Measurements from ENCODE around the gene DIDO1.
"Not testable (repeated sequence)": the region's sequence is repeated elsewhere in the genome, so short reads cannot be mapped to it uniquely, and the experiment has no call there.

DIDO1 gene

DNA sequence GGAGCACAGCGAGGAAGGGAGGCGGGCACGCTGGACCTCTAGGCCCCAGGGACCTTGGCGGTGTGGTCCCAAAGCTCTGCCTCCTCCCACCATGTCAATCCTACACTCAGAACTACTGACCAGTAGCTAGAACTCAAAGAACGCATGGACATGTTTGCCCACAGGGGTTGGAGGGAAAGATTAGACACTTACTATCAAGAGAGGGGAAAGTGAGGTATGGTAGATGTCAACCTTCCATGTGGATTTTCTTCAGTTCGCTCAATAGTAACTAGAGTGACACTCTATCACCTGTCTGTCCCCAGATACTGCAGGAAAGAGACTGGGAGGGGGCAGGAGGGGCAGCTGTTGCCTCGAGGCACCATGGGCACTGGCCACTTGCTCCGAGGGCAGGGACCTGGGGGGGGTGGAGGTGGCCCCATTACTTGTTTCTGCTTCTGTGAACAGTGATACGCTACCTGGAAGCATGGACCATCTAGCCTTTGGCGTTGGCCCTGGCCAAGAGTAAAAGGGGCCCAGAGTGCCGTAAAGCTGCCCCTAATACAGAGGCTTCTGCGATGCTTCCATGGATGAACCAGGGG, 912 bp upstream of the DIDO1 start:
- DNase-seq (ENCODE audit: low read depth), result no peak

DNA sequence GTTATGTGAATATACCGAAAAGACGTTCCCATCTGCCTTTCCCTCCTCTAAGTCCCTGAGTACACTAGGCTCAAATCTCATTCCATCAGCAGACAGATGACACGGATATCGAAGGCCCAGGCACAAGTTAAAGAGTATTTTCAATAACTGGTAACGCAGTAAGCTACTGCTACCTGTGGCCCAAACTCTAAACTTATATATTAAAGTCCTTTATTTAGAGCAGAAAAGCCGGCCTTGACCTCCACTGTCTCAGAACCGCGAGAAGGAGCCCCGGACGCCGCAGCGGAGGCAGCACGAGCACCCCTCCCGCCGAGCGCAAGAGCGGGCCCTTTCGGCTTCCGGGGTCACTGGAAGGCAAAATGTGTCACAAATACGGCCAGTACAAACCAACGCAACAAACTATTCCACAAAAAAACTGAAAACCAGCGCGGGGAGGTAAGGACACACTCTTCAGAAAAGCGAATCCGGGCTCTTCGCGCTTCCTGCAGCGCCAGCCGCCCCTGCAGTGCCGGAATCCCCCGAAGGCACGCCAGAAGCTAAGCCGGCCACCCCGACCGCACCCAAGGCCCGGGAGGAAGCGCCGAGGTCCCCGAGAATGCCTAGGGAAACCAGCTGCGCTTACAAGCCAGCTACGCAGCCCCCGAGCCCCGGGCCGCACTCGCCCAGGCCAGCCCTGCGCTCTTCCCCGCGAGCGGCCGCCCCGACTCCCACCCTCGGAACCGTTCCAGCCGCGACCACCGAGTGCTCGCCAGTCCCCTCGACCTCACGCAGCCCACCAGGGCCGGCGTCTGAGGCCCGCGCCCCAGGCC, 681 bp downstream of the DIDO1 start:
- DNase-seq (ENCODE audit: low read depth), result no peak

DNA sequence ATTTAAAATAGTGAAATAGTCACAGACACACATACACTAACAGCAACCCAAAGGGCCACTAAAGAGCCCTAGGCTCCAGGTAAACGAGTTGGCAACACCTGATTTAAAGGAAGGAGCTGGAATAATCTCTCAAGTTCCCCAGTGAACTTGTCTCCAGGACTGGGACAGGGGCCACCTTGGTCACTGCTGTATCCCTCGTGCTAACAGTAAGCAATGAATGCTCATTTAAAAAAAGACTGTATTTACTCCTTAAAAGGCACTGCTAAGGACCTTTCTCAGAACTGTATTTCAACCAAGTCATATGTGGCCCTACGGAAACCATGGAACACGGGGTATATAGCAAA, 1.3 kb downstream of the DIDO1 start:
- no peak for DNase-seq (ENCODE audit: low read depth)

DNA sequence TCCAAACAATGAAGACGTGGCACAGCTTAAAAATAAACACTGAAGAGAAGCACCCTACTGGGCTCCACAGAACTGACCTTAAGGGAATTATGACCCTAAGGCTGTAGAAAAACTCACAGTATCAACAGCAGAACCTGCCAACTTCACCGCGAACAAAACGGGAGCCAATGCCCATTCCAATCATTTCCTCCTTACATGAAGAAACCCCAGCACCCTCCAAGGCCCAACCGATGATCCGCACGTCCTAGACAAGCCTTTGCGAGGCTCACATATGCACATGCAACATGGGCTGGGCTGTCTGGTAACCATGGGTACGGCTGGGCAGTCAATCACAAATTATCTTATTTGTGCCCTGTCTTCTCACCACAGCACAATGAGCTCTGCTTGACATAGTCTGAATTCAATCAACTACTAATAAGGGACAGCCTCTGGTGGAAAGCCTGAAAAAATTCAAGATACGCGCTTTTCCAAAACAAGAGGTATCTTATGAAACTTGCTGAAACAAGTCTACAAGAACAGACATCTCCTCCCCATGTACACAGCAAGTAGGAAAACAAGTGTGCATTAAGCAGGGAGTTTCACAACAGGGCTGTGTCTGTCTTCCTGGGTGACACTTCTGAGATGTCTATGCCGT, 1.7 kb downstream of the DIDO1 start:
- no peak for DNase-seq (ENCODE audit: low read depth)

DNA sequence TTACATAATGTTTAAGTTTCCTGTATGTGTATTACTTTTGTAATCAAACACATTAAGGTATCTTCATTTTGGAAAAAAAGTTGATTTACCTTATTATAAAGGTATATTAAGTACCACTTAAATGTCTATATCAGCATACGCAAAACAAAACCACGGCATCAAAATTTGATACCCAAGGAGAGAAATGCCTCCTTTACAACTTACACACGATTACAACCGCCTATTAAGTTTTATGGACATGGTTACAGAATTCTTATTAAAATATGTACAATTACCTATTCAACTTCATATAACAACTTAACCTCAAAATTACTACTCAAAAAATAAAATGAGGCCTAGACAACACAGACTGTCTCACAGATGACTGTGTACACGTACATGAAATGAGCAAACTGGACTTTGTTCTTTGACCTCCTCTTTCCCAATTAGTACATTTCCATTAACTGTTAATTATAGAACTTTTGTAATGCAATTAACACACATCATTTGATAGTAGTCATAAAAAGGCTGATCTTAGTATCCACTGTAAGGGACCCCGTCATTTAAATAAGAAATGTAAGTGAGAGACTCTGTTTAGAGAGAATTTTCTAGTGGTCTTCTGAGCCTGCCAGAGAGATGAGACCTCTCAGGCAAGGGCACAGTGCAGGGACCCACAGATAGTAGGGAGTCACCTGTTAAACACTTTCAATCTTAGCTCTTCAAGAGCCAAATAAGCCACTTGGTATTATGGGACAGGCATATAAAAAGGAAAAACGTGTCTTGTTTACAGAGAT, 2.5 kb downstream of the DIDO1 start:
- no peak for DNase-seq (ENCODE audit: low read depth)

DNA sequence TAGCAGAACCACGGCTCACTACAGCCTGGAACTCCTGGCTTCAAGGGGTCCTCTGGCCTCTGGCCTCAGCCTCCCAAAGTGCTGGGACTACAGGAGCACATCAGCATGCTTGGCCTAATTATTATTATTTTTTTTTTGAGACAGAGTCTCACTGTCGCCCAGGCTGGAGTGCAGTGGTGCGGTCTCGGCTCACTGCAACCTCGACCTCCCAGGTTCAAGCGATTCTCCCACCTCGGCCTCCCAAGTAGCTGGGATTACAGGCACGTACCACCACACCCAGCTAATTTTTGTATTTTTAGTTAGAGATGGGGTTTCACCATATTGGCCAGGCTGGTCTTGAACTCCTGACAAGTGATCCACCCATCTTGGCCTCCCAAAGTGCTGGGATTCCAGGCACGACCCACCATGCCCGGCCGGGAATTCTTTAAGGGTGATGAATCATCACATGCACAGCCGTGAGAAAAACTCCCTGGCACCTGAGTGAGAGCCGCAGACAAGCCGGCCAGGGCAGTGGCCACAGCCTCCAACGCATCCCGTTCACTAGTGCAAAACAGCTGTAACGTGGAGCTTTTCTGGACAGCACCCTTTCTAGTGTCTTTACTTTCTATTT, 3.1 kb downstream of the DIDO1 start:
- DNase-seq (ENCODE audit: low read depth), result not testable (repeated sequence)

DNA sequence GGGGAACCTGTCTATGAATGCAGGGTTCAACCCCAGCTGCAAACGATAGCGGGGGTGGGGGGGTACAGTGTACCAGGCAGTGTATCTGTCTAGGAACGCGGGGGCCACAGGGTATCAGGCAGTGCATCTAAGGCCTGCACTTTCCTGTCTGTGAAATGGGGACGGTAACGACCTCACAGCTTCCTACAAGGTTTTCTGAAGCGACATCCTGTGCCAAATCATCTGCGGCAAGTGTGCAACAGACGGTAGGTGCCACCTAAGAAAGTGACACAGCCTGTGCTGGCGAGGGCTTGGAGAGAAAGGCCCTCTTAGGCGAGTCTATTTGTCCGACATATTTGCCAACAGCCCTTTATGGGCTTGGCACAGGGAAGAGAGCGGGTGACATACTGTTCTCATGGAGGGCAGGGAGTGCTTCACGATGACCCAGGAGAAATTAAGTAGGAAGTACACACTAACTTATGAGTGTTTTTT, 3.8 kb downstream of the DIDO1 start:
- peak; percentile 27 for DNase-seq (ENCODE audit: low read depth)

DNA sequence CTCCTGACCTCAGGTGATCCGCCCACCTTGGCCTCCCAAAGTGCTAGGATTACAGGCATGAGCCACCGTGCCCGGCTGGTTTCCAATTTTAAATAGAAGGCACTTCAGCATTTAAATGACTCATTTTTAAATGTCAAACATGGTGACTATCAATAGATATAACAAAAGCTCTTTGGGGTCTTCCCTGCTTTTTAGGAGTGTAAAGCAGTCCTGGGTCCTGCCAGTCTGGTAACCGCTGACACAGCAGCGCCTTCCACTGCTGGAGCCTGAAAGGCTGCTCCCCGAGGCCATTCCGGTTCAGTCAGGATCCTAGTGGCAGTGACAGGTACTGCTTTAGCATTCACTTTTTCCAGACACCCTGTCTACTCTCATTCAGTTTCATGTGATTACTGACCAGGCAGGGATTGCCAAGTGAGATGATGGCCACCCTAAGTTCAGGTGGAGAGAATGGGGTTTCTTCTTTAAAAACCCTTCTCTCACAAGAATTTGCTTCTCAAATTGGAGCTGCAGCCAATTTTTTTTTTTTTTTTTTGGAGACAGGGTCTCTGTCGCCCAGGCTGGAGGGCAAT, 5.1 kb downstream of the DIDO1 start:
- peak; percentile 42 for DNase-seq (ENCODE audit: low read depth)

DNA sequence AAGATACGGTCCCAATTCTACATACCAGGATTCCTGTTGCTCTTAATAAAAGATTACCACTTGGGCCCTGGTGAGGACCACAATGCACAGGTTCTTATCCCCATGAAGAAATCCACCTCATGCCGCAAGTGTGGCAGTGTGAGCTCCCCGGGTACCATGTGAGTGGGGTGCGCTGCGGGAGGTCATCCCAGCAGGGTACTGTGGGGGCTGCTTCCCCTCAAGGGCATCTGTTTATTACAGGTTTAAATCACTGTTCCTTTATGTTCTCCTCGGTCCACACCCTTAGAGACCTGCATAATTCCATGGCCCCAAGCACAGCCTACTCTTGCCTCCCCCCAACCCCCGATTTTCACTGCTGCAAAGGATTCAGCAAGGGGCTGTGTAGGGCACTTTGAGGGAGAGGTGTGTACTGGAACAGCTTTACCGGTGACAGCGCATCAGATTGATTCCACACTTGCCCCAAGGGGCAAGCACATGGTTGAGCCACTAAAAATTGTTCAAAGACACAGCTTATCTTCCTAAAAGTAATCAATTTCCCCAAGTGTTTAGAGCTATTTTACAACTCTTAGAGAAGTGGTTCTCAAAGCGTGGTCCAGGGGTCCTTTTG, 6.2 kb downstream of the DIDO1 start:
- DNase-seq (ENCODE audit: low read depth), result no peak

DNA sequence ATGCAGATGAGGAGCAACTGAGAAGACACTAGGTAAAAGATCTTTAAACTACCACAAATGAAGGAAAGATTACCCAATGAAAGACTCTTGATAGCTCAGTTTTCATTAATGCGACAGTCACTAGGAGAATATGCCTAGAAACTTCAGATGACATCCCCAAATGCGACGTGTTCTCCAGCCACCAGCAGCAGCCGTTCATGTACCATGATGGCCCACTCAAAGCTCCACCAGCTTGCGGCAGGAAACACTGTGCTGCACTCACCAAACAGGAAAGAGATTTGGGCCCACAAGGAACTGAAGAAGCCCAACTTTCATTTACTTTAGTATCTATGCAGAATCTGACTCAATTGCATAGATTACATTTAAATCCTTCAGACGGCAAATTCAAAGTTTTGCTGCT, 7.5 kb downstream of the DIDO1 start:
- DNase-seq (ENCODE audit: low read depth), result peak; percentile 33

DNA sequence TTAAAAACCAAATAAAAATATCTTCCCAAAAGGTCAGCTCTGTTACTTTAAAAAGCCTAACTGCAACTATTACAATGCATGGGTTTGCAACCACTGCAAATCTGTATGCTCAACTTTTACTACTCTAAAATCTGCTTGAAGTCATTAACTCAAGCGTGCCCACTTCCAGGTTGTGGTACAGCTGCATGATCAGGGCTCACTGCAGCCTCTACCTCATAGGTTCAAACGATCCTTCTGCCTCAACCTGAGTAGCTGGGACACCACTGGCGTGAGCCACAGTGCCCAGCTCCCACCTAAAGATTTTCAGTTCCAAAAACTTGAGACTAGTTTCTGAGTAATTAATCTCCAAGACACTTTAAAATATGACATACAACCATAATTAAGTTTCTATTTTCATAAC, 8.2 kb downstream of the DIDO1 start:
- DNase-seq (ENCODE audit: low read depth), result no peak

DNA sequence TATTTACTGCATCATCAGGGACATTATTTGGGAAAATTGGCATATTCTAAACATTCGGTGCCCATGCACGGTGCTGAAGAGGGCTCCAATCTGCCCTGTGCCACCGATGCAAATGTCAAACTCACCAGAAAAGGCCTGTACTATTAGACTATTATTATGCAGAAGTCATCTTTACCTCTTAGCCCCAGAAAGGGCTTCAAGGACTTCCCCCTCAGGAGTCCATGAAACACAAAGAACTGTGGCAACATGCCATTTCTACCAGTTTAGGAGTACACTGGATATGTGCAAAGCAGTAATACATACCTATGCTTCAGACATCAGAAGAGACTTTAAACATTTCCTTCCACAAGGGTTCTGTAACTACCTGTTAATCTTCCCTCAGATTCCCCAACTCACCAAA, 8.6 kb downstream of the DIDO1 start:
- no peak for DNase-seq (ENCODE audit: low read depth)

DNA sequence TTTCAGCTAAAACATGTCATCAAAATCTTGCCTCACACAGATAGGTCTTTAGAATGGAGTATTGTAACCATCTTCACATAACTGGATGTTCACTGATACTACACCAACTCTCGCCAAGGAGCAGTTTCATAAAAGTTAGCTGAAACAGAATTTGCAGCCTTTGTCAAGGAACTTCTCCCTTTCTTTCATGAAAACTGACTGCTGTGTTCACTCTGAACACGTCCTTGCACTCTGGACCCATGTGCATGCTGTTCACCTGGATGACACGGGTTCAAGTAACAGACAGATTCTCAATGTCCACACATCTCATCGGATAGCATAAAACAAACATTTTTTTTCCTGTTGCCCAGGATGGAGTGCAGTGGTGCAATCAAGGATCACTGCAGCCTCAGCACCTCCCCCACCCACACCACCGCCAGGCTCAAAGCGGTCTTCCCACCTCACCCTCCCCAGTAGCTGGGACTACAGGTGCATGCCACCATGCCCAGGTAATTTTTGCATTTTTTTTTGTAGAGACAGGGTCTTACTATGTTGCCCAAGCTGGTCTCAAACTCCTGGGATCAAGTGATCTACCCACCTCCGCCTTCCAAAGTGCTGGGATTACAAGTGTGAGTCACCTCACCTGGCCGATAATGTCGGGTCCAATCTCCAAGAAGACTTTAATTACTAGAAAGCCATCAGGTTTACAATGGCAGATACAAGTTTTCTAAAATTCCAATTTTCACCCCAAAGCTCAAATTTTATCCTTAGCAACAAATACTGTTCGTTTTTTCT, 9.4 kb downstream of the DIDO1 start:
- no peak for DNase-seq (ENCODE audit: low read depth)

DNA sequence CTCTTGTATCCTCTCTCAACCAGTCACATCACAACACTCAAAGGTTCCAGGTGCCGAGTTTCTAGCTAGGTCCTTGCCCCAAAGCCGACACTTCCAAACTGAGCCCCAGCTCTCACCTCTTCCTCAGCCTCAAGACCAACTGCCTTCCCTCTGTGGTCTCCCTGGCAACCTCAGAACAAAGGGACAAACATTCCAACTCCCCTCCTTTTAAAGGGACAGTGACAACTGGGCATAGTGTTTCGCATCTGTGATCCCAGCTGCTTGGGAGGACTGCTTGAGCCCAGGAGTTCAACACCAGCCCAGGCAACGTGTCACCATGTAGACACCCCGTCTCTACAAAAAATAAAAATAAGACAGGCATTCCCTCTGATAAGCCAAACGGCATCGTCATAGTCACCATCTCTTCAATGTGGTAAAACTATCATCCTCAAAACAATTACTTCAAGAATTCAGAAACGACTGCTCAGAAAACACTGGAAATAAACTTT, 11.3 kb downstream of the DIDO1 start:
- DNase-seq (ENCODE audit: low read depth), result no peak

DNA sequence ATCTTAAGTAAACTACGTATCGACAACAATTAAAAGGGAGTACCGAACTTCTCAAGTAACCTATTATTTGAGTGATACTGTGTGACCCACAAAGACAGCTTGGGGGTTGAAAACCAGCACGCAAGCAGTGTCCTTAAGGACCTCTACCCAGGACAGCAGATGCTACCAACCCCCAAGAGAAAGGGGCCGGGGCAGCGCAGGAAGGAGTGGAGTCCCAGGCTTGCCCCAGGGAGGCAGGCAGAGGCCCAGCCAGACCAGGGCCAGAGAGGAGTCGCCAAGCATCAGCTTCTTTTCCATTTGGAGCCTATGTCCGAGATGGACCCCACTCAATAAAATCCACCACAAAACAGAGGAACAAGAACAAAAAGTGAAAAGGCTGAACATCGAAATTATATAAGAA, 11.9 kb downstream of the DIDO1 start:
- no peak for DNase-seq (ENCODE audit: low read depth)

DNA sequence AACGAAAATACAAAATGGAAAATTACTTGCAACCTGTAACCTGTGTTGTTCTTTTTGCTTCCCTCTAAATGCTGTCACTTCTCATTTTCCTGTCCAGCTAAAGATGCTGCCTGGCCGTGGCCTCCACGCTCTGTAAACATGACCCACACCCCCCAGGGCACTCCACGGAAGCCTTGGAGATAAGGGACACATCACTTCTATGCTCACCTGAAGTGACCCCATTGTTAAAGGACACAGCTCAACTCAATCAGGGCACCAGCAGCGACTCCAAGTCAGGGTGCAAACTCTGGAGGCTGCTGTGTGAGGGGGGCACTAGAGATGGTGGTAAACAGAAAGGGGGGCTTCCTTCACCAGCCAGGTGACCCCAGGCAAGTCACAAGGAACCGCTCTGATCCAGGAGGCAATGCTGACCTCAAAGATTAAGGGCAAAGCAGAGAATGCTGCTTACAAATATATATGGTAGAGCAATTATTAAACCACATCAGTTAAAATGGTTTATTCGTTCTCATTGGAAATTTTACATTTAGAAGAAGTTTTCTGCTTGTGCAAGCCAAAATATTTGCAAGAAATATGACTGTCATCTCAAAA, 13.2 kb downstream of the DIDO1 start:
- no peak for DNase-seq (ENCODE audit: low read depth)

DNA sequence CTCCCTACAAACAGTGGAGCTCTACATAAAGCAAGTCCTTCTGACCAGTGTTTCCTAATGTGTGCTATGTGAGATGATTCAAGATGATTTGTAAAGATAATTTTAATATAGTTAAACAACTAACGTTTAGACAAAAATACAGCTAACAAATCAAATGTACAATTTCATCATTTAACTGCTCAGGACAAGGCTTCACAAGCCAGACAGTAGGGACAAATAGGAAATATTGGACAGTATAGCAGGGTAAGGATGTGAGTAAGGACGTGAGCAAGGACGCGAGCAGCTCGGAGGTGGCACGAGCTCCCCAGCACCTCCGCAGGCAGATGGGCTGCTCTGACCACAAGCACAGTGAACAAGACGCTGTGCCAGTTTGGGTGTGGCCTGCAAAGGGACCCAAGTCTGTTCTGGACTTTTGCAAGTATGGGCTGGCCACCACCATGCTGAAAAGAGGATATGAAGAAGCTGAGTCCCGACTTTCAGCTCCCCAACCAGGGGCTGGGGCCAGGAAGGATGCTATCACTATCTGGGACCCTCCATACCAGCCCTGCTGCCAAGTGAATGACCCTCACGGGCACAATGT, 14.5 kb downstream of the DIDO1 start:
- no peak for DNase-seq (ENCODE audit: low read depth)

DNA sequence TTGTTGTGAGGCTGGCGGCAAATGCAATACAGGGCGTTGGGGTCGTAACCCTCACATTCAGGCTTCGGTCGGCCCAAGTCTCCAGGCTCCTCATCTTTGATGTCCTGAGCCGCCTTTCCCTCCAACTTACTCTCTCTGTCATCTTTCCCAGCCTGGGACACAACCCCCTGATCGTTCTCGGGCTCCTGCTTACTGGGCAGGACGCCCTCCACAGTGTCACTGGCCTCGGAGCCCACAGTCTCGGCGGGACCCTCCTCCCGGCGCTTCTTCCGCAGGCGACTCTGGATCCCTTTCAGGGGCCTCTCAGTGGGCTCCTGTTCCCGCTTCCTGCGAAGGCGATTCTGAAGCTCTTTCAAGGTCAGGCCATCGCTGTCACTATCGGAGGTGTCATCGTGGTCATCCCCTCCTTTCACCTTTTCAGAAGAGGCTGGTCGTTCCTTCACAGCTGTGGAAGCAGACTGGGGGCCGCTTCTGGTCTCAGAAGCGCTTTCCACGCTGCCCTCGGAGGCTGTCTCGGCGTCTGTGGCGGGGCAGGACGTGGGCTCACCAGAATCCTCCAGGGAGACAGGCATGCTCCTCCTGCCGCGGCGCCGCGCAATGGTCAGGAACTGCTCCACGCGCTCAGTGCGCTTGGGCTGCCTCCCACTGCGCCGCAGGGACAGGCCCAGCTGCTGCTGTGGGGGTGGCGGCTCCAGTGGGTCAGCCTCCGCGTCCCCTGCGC, 15.4 kb downstream of the DIDO1 start:
- no peak for DNase-seq (ENCODE audit: low read depth)

DNA sequence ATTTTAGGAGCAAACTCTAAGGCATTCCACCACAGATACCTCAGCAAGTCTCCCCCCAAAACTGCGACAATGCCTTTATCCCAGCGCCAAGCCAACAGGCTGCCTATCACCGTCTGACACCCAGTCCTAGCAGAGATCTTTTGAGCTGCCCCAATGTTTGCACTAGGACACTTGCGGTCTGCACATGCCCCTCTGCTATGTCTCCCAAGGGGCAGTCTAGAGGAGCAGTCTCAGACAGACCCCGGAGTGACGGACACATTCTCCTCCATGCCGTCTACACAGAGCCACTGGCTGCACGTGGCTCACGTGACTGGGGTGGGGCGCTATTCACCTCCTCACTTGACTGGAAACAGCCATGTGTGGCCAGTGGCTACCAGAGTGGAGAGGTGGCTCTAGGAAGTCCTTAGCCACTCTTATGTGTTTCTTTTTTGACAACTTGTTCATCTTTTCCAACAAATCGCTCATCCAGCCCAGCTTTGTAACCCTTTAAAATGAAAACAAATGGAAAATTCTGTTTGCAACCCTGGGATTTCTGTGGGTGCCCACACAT, 16.0 kb downstream of the DIDO1 start:
- no peak for DNase-seq (ENCODE audit: low read depth)

All from activated T-cell treated with anti-CD3 and anti-CD28 coated beads for 1 hour (primary cell).